ENCODE measurements around the gene FANCC. TPM values are rescaled to one million over a fixed set of nuclear protein-coding genes. Genes with fewer than 3 reads are reported as not detected.
"Not testable (repeated sequence)": the region's sequence is repeated elsewhere in the genome, so short reads cannot be mapped to it uniquely, and the experiment has no call there.

FANCC gene
- total RNA-seq, 1 experiment from 2014 or later: 7.9 TPM

DNA sequence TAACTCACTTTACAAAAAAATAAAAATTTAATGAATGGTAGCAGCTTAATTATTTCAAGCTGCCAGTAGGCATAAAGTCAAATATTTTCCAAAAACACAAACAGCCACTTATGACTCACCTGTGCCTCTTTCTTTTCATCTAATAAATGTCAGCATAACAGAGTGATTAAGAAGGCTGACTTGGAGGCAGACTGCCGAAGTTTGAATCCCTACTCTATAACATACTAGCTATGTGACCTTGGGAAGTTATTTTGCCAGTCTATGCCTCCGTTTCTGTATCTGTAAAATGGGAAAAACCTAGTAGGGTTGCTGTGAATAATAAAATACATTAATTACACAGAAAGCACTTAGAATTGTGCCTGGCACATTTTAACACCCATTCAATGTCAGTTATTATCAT is 33.8 kb downstream of the FANCC start:
- no peak for DNase-seq (ENCODE audit: low read depth)

DNA sequence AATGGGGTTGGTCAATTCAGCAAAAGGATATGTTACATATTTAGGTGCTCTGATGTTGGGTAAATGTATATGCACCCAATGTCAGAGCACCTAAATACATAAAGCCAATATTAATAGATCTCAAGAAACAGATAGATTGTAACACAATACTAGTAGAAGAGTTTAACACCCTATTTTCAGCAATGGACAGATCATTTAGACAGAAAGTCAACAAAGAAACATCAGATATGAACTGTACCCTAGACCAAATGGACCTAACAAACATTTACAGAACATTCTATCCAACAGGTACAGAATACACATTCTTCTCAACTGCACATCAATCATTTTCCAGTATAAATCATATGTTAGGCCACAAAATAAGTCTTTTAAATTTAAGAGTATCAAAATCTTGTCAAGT is 35.2 kb downstream of the FANCC start:
- no peak for DNase-seq (ENCODE audit: low read depth)

GRCh38 chr9:95280745-95281144 is 36.8 kb downstream of the FANCC start:
- no peak for DNase-seq (ENCODE audit: low read depth)

DNA sequence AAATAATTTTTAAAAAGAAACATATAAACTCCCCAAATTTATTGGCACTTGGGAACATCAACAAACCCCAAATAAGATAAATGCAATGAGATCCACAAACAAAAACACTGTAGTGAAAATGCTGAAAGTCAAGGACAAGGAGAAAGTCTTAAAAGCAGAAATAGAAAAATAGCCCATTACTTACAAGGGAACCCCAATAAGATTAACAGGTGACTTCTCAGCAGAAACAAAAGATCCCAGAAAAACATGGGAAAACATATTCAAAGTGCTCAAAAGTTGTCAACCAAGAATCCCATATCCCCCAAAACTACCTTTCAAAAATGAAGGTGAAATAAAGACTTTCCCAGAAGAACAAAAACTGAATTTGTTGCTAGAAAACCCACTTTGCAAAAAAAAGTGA is 40.0 kb downstream of the FANCC start:
- no peak for DNase-seq (ENCODE audit: low read depth)

DNA sequence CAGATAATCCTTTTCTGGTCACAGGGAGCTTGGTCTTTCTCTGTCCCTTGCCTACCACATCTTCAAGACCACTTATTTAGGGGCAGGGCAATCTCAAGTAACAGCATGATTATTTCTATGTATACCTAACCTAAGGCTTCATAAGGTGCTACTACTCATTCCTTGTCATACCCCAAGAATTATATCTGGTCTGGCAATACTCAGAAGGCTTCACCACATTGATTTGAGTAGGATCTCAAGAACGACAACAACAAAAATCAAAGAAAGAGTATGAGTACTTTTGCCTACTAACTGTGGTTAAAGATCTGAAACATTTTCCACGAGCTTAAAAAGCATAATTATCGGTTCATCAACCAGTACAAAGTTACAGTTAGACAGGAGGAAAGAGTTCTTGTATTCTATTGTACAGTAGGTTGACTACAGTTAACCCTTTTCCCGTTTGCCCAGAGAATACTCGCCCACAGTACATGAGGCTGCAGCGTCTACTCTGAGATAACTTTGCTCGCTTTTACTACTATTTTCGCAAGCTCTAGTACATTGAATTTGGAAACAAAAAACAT is 41.0 kb downstream of the FANCC start:
- no peak for DNase-seq (ENCODE audit: low read depth)

DNA sequence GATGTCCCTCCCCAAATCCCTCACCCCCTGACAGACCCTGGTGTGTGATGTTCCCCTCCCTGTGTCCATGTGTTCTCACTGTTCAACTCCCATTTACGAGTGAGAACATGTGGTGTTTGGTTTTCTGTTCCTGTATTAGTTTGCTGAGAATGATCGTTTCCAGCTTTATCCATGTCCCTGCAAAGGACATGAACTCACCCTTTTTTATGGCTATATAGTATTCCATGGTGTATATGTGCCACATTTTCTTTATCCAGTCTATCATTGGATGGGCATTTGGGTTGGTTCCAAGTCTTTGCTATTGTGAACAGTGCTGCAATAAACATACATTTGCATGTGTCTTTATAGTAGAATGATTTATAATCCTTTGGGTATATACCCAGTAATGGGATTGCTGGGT is 43.3 kb downstream of the FANCC start:
- DNase-seq (ENCODE audit: low read depth): not testable (repeated sequence)

DNA sequence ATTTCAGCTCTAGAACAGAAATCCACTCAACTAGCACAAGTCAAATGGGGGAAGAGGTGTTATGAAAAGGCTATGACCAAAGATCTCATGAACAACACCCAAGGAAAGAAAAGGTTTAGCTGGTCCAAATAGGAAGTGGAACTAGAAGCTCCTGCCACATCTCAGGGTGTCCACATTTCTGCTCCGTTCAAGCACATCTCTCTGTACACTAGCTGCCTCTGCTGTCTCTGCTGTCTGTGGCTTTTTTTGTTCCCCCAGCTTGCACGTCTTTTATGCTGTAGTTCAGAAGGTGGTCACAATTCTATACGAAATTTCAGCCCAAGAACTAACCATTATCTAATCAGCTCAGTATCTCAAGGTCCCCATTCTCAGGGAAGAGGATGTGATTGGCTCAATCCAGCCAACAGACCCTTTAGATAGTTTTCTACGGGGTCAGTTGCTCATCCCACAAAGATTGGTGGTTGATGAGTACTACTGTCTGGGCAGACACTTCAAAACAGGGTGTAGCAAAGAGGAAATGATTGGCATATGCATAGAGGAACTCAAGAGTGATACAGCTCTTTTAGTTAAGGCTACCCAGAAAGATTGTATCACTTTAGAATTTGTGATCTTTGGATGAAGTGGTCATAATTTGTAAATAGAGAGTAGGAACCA is 44.0 kb downstream of the FANCC start:
- no peak for DNase-seq (ENCODE audit: low read depth)

GRCh38 chr9:95272830-95273229 is 44.7 kb downstream of the FANCC start:
- DNase-seq (ENCODE audit: low read depth): no peak

DNA sequence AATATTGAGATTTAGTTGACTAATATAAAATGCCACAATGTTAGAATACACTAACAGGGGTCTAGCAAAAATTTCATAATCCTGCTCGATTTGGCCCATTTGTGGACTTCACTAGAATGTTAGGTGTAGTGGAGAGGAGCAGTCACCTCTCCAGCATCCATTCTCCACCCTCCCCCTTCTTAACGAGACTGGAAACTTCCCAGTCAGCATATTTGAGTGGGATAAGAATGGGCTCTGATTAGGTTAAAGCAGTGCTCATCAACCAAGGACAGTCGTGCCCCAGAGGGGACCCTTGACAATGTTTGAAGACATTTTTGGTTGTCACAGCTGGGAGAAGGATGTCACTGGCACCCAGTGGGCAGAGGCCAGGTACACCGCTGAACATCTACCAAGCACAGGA is 46.7 kb downstream of the FANCC start:
- DNase-seq (ENCODE audit: low read depth): no peak

DNA sequence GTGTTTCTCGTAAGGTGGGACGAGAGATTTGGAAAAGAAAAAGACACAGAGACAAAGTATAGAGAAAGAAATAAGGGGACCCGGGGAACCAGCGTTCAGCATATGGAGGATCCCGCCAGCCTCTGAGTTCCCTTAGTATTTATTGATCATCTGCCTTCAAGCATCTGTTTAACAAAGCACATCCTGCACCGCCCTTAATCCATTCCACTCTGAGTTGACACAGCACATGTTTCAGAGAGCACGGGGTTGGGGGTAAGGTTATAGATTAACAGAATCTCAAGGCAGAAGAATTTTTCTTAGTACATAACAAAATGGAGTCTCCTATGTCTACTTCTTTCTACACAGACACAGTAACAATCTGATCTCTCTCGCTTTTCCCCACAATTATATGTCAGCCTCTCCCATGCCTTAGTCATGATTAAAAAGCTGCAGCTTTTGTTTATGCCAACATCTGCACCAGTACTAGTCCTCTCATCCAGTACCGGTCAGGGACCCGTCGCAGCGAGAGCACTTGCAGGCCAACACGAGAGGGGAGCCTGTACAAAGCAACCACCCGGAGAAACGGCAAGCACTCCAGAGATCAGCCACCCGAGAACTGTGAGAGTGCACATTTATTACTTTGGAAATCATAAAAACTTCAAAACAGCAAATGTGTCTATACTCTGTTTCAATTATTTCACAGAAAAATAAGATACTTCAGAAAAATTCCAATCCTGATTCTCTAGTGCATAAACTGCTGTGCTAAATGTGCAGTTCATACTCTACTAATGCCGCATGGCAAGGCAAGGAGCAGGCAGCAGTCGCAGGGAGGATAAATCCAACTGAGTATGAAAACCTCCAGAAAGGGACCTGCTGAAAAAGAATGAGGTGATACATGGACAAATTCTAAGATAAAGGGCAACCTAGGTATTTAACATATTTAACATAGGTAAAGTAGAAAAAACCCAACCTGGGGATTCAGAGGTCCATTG is 47.4 kb downstream of the FANCC start:
- DNase-seq (ENCODE audit: low read depth): not testable (repeated sequence)

GRCh38 chr9:95268681-95269080 is 48.8 kb downstream of the FANCC start:
- DNase-seq (ENCODE audit: low read depth): peak; percentile 16

GRCh38 chr9:95266649-95267048 is 50.9 kb downstream of the FANCC start:
- DNase-seq (ENCODE audit: low read depth): no peak

- DNase-seq (ENCODE audit: low read depth): no peak
These were observed 51.5 kb downstream of the FANCC start for GRCh38 chr9:95265960-95266359.

- DNase-seq (ENCODE audit: low read depth): peak; percentile 38
These were observed 52.4 kb downstream of the FANCC start for GRCh38 chr9:95264954-95265615.

DNA sequence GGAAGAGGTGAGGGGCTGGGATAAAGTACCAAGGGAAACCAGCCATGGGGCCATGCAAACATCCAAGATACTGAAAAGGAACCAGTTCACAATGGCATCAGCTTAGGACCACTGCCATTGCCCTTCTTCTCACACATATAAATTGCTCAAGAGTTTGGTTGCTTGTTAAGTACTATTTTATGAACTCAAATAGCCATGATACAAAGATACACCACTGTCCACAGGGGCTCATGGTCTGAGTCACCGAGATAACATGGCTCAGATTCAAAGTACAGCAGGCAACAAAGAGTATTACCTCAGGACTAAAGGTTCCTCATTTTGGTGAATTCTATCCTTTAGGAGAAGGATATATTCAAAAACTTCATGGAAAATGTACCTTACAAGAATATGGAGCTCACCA is 55.6 kb downstream of the FANCC start:
- DNase-seq (ENCODE audit: low read depth): peak; percentile 9

- DNase-seq (ENCODE audit: low read depth): no peak
These were observed 66.9 kb downstream of the FANCC start for GRCh38 chr9:95250462-95251221.

DNA sequence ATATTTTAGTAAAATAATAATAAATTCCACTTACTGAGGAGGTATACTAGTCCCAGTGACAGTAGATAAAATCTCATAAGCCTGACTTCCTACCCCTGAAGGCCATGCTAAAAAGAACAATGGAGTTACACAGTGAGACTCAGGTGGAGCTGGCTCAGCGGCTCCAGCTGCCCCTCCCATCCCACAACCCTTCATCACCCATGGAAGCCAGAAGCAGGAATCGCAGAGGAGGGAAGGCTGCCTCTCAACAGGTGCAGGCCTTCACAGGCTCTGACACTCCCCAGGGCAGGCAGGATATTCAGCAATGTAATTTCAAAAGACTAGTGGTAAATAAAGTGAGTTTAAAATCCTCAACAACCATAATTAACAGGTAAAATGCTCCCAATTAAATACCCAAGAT is 67.5 kb downstream of the FANCC start:
- no peak for DNase-seq (ENCODE audit: low read depth)

- peak; percentile 5 for DNase-seq (ENCODE audit: low read depth)
These were observed 71.0 kb downstream of the FANCC start for GRCh38 chr9:95246547-95246946.

GRCh38 chr9:95242613-95243012 is 74.9 kb downstream of the FANCC start:
- no peak for DNase-seq (ENCODE audit: low read depth)

DNA sequence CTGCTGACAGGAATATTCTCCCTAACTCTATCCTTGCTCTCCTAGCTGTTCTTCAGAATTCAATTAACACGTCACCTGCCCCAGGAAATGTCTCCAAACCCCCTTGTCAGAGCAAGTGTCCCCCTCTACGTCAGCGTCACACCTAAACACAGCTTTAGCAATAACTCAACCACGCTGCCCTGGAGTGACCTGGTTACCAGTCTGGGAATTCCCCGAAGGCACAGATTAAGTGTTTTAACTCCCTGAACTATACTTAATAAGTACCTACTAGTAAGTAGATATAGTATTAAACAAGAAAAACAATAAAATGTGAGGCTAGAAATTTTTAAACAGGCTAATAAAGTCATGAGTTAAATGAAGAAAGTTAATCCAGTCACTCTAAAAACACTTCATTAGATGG is 78.4 kb downstream of the FANCC start:
- no peak for DNase-seq (ENCODE audit: low read depth)

- no peak for DNase-seq (ENCODE audit: low read depth)
These were observed 80.2 kb downstream of the FANCC start for GRCh38 chr9:95237336-95237735.

Data from RPMI7951 (cell line).